Esophagus squamous epithelium (tissue), 4 donors: Measurements from ENCODE around the gene FGD4.

Experiments used
- CTCF ChIP-seq, 6 experiments: fragments of 450-650 bp in 4 of 6; fragments of 200-600 bp in 2 of 6; sonication (generic) in 2 of 6; IDR thresholded peaks; one replicate each; pipeline ENCODE4 v1.5.1; 2016 to 2019; ENCODE audit warnings: antibody characterized with exemption in 6 of 6, mild to moderate bottlenecking in 4 of 6, moderate library complexity in 4 of 6
- POLR2A ChIP-seq, 4 donors: fragments of 450-650 bp; IDR thresholded peaks; one replicate each; pipeline ENCODE4 v1.6.1; 2017; ENCODE audit warnings: antibody characterized with exemption in 4 of 4, mild to moderate bottlenecking in 4 of 4, moderate library complexity in 3 of 4

GRCh38 chr12:32551058-32551457, 151.7 kb downstream of the FGD4 start:
- TF ChIP-seq CTCF (IDR thresholded peaks at IDR 0.05) (no peak), POLR2A (IDR thresholded peaks at IDR 0.05) (no peak)
